GM12872 (cell line): ENCODE results near the gene HOXD8.

Experiments
- CTCF ChIP-seq: IDR thresholded peaks from 3 replicates; pipeline ENCODE4 v1.5.1; 2011; ENCODE audit warnings: low read depth, mild to moderate bottlenecking, low read length, moderate library complexity; ENCODE audit not compliant: insufficient read depth

HOXD8 gene

DNA sequence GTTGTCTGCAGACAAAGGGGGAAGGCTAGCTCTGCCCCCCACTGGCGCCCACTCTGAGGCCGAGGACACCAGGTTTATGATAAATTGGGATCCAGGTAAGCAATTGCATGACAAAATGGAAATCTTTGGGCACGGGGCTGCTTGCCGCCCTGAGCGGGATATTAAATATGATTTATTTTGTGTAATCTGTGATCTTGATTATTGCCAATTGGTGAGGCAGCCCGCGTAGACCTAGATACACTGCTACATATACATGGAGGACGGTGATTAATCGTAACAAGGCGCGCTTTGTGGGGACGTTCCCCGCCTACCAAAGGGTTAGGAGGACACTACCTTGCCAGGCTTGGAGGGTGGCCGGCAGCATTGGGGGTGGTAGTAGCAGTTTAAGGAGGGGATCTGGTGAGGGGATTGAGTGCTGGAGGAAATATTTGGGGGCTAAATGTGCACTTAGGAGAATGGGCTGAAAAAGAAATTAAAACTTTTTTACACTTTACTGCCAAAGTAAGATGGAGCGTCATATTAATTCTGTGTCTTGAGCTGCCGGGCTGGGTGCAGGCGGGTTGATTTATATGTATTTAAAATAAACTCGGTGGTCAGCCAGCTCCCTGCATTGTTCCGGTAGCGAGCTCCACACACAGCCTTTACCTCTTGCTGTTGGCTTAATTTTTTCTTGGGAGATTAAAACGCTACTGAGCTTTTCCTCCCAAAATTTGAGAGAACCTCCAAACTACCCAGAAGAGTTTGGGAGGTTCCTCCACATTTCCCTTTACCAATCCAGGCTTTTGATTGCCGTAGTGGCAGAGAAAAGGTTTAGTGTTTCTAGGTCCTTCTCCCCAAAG lies 31.7 kb downstream of the HOXD8 start:
- no peak for TF ChIP-seq CTCF

GRCh38 chr2:176161825-176162626 lies 32.5 kb downstream of the HOXD8 start:
- TF ChIP-seq CTCF = no peak

GRCh38 chr2:176162911-176163671 lies 33.6 kb downstream of the HOXD8 start:
- no peak for TF ChIP-seq CTCF

GRCh38 chr2:176163672-176164056 lies 34.2 kb downstream of the HOXD8 start:
- no peak for TF ChIP-seq CTCF

- no peak for TF ChIP-seq CTCF
These were observed 34.7 kb downstream of the HOXD8 start for GRCh38 chr2:176164201-176164600.

DNA sequence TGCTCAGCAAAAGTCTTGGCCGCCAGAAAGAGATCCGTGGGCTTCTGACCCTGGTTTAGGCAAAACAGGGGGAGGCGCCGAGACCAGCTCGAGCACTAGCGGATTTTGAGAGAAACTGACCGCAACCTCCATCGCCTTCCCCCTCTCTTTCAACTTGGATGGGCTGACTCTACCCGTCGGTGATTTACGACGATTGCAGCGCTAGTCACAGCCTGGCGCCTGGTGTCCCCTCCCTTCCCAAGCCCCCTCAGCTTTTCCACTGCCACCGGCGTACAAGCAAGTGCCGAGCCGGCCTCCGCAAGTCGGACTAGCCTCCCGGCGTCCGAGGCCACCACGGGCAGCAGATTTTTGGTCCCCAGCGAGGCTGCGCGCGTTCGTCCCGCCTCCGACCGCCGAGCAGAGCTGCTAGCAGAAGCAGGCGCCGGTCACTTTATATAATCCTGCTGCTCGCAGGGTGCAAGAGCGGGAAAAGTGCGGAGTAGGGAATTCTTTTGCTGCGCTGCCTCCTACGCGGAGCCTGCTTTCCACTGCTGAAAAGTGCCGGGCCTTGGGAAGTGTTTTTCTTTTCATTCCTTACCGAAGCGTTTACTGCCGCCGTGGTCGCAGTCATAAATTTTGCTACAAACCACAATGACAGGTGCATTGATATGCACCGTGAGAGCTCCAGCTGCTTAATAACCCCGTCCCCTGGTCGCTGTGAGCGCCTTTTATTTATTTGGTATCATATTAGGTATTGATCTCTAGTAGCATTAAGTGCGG lies 35.3 kb downstream of the HOXD8 start:
- no peak for TF ChIP-seq CTCF
